H1 (cell line): Measurements from ENCODE around the gene APBB1. TPM values are rescaled to one million over a fixed set of nuclear protein-coding genes. Genes with fewer than 3 reads are reported as not detected.
A peak's percentile ranks its signal among the peaks of the same experiment; 100 is the strongest.

Experiments
- CBX8 ChIP-seq: fragments of 300-800, 300-1000 bp; sonication (generic); IDR thresholded peaks from 2 replicates; pipeline ENCODE4 v1.7.1; 2016; ENCODE audit warnings: low read depth, low read length, borderline replicate concordance
- CEBPB ChIP-seq: IDR thresholded peaks from 2 replicates; pipeline ENCODE4 v1.6.1; 2012; ENCODE audit warnings: low read depth, low read length
- CREB1 ChIP-seq: IDR thresholded peaks from 2 replicates; pipeline ENCODE4 v1.6.1; 2012; ENCODE audit warnings: inconsistent platforms
- PHF8 ChIP-seq: fragments of 200-600 bp; sonication (generic); conservative IDR thresholded peaks from 2 replicates; pipeline ENCODE4 v1.7.1; 2012; ENCODE audit warnings: low read depth, mild to moderate bottlenecking, inconsistent platforms, low read length, moderate library complexity
- POLR2AphosphoS5 ChIP-seq: IDR thresholded peaks from 2 replicates; pipeline ENCODE4 v1.6.1; 2011; ENCODE audit warnings: low read depth, low read length
- RFX5 ChIP-seq: IDR thresholded peaks from 2 replicates; pipeline ENCODE4 v1.6.1; 2011; ENCODE audit warnings: low read depth, low read length, improper control_type of control experiment, borderline replicate concordance
- SAP30 ChIP-seq: fragments of 300-600 bp; sonication (generic); IDR thresholded peaks from 2 replicates; pipeline ENCODE4 v1.7.1; 2012; ENCODE audit warnings: low read length, moderate library complexity, mild to moderate bottlenecking, inconsistent platforms; ENCODE audit not compliant: insufficient read depth, insufficient replicate concordance
- SIX5 ChIP-seq: IDR thresholded peaks from 2 replicates; pipeline ENCODE4 v1.6.1; 2011; ENCODE audit warnings: mild to moderate bottlenecking, low read depth, low read length
- SP1 ChIP-seq: IDR thresholded peaks from 2 replicates; pipeline ENCODE4 v1.6.1; 2011; ENCODE audit warnings: low read depth, low read length
- SP2 ChIP-seq: IDR thresholded peaks from 2 replicates; pipeline ENCODE4 v1.6.1; 2012; ENCODE audit warnings: mild to moderate bottlenecking, low read length, inconsistent platforms
- TAF7 ChIP-seq: optimal IDR thresholded peaks from 2 replicates; pipeline ENCODE3; 2011; ENCODE audit warnings: low read depth, mild to moderate bottlenecking, inconsistent platforms, low read length, moderate library complexity, borderline replicate concordance
- TCF12 ChIP-seq: IDR thresholded peaks from 2 replicates; pipeline ENCODE4 v1.6.1; 2011; ENCODE audit warnings: low read depth, mild to moderate bottlenecking, low read length
- TEAD4 ChIP-seq: IDR thresholded peaks from 2 replicates; pipeline ENCODE4 v1.6.1; 2012; ENCODE audit warnings: low read depth, low read length, inconsistent platforms, mixed read lengths
- YY1 ChIP-seq: IDR thresholded peaks from 2 replicates; pipeline ENCODE4 v1.6.1; 2011; ENCODE audit warnings: low read depth, mild to moderate bottlenecking, low read length
- ZNF274 ChIP-seq: IDR thresholded peaks from 2 replicates; pipeline ENCODE4 v1.7.0; 2012; ENCODE audit warnings: low read length, borderline replicate concordance; ENCODE audit errors: extremely low read depth
- polyA plus RNA-seq, 7 experiments: library from polyadenylated mRNA; depleted of rRNA in 3 of 7; stranded (reverse) in 5 of 7; unstranded in 2 of 7; fragments of >200 nt in 5 of 7; fragments of 200-250 nt in 2 of 7; gene quantifications; 1 replicate in 5 of 7; 2 replicates in 1 of 7; 4 replicates in 1 of 7; pipeline versions ENCODE4 v1.2.1 to v1.2.3, GENCODE V29; 2011 to 2013; ENCODE audit warnings: missing spikeins in 2 of 7, mixed read lengths in 2 of 7
- total RNA-seq: library from RNA; stranded (reverse); fragmentation: NEBNext Ultra II Directional; extraction: Animal tissue kit (Norgen Biotek cat#: 25700); gene quantifications from 2 replicates; pipeline ENCODE4 v1.2.1, GENCODE V29; 2021

APBB1 gene
- total and polyA plus RNA-seq, 2 of the 8 experiments (the other 6 are each of a cell fraction or from before 2014, with no cell fraction given), result 23.9 to 33.1 TPM

- TF ChIP-seq POLR2AphosphoS5, result no peak
- no peak for TF ChIP-seq ZNF274
- no peak for TF ChIP-seq SIX5
- TF ChIP-seq CBX8, result no peak
- 0 out of 2 replicates have a peak, but pooled peaks have one; percentile 32 for TF ChIP-seq CEBPB
- peak; percentile 47; the same call in 1 of the 2 replicates for TF ChIP-seq YY1
- TF ChIP-seq SP2, result no peak
- 0 out of 2 replicates have a peak, but pooled peaks have one; percentile 63 for TF ChIP-seq TCF12
- TF ChIP-seq RFX5, result no peak
- no peak for TF ChIP-seq TAF7
- TF ChIP-seq CREB1, result no peak
- peak; percentile 72; the same call in 1 of the 2 replicates for TF ChIP-seq SP1
- peak; percentile 98 for TF ChIP-seq TEAD4
- no peak for TF ChIP-seq PHF8
- no peak for TF ChIP-seq SAP30
- TF ChIP-seq, all 59 proteins: peak for 9
Measured at GRCh38 chr11:6427516-6427915, 8.6 kb upstream of the APBB1 start (continued).
